ENCODE data around the gene GALNT14.

The GALNT14 gene

GRCh38 chr2:30926606-30927005, 211.6 kb downstream of the GALNT14 start:
- TF ChIP-seq CTCF (IDR thresholded peaks at IDR 0.05): no peak

- TF ChIP-seq CTCF (IDR thresholded peaks at IDR 0.05): no peak
Observed at GRCh38 chr2:30923623-30924022, 214.6 kb downstream of the GALNT14 start.

GRCh38 chr2:30920511-30920910, 217.7 kb downstream of the GALNT14 start:
- TF ChIP-seq CTCF (IDR thresholded peaks at IDR 0.05): no peak

GRCh38 chr2:30915486-30915885, 222.8 kb downstream of the GALNT14 start:
- TF ChIP-seq CTCF (IDR thresholded peaks at IDR 0.05): peak; percentile 34; the same call in 1 of the 2 replicates

- no peak for TF ChIP-seq CTCF (IDR thresholded peaks at IDR 0.05)
Observed at GRCh38 chr2:30914456-30914855, 223.8 kb downstream of the GALNT14 start.

GRCh38 chr2:30912056-30912455, 226.2 kb downstream of the GALNT14 start:
- TF ChIP-seq CTCF (IDR thresholded peaks at IDR 0.05): no peak

- TF ChIP-seq CTCF (IDR thresholded peaks at IDR 0.05): no peak
Observed at GRCh38 chr2:30911327-30911726, 226.9 kb downstream of the GALNT14 start.

- TF ChIP-seq CTCF (IDR thresholded peaks at IDR 0.05): no peak
Observed at GRCh38 chr2:30910686-30911085, 227.6 kb downstream of the GALNT14 start.
